Cortex of kidney (tissue), 1 donor: Measurements from ENCODE around the gene PLAGL1.
"Not testable (repeated sequence)": the region's sequence is repeated elsewhere in the genome, so short reads cannot be mapped to it uniquely, and the experiment has no call there.

Experiments
- DNase-seq: peaks from one replicate; lab custom pipeline; 2025; lab: John Stamatoyannopoulos, UW

The PLAGL1 gene

GRCh38 chr6:144009628-144010027 is 1.6 kb upstream of the PLAGL1 start:
- DNase-seq: not testable (repeated sequence)

- no peak for DNase-seq
Measured at GRCh38 chr6:144008846-144009245, 787 bp upstream of the PLAGL1 start.

GRCh38 chr6:144007478-144008119 is 460 bp downstream of the PLAGL1 start:
- no peak for DNase-seq

GRCh38 chr6:144006736-144007477 is 1.2 kb downstream of the PLAGL1 start:
- DNase-seq: no peak

- no peak for DNase-seq
Measured at GRCh38 chr6:143999406-143999805, 8.7 kb downstream of the PLAGL1 start.

- no peak for DNase-seq
Measured at GRCh38 chr6:143998686-143999085, 9.4 kb downstream of the PLAGL1 start.

- DNase-seq: no peak
Measured at GRCh38 chr6:143993965-143994646, 14.0 kb downstream of the PLAGL1 start.

GRCh38 chr6:143992285-143992684 is 15.8 kb downstream of the PLAGL1 start:
- DNase-seq: no peak

GRCh38 chr6:143986463-143987065 is 21.5 kb downstream of the PLAGL1 start:
- no peak for DNase-seq

- DNase-seq: no peak
Measured at GRCh38 chr6:143984666-143985065, 23.4 kb downstream of the PLAGL1 start.

GRCh38 chr6:143982968-143983367 is 25.1 kb downstream of the PLAGL1 start:
- DNase-seq: no peak

GRCh38 chr6:143980921-143981320 is 27.1 kb downstream of the PLAGL1 start:
- DNase-seq: no peak

GRCh38 chr6:143976806-143977349 is 31.2 kb downstream of the PLAGL1 start:
- DNase-seq: no peak

- no peak for DNase-seq
Measured at GRCh38 chr6:143974089-143974488, 34.0 kb downstream of the PLAGL1 start.

- no peak for DNase-seq
Measured at GRCh38 chr6:143973097-143973966, 34.7 kb downstream of the PLAGL1 start.

- no peak for DNase-seq
Measured at GRCh38 chr6:143971482-143972205, 36.4 kb downstream of the PLAGL1 start.

GRCh38 chr6:143970456-143971218 is 37.4 kb downstream of the PLAGL1 start:
- no peak for DNase-seq

GRCh38 chr6:143969077-143969476 is 39.0 kb downstream of the PLAGL1 start:
- no peak for DNase-seq

GRCh38 chr6:143967706-143968376 is 40.2 kb downstream of the PLAGL1 start:
- DNase-seq: no peak
